CD1c-positive myeloid dendritic cell (primary cell): ENCODE data around the gene TP53AIP1.

Source experiments
- DNase-seq: peaks from one replicate; pipeline ENCODE4 v3.0.0-alpha.2; 2016; ENCODE audit errors: extremely low spot score

TP53AIP1 gene

DNA sequence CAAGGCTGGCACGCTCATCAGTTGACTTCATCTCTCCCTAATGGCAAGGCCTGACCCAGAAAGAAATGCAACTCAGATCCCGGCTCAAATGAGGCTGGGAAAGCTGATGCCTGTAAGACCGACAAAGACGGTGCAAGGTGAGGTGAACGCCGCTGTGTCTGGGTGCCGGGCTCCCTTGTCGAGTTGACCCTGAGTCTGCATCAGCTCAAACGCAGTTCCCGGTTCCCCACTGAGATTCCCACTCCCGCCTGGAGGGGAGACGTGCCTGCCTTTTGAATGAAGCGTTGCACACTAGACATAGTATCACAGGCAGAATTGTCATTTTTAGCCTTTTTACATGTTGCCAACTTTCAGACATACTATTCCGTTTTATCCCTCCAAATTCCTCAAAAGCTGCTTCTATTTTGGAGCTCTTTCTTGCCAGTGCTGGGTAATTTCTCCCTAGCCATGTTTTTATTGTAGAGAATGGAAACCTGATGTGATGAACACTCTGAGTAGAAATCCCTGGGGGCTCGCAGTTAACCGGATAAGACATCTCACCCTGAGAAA is 831 bp upstream of the TP53AIP1 start:
- DNase-seq: no peak

- no peak for DNase-seq
These were observed 429 bp downstream of the TP53AIP1 start for GRCh38 chr11:128942272-128942612.

GRCh38 chr11:128941573-128942271 is 949 bp downstream of the TP53AIP1 start:
- no peak for DNase-seq

GRCh38 chr11:128941110-128941509 is 1.6 kb downstream of the TP53AIP1 start:
- peak; percentile 31 for DNase-seq

GRCh38 chr11:128940603-128941002 is 2.1 kb downstream of the TP53AIP1 start:
- DNase-seq: no peak

- no peak for DNase-seq
These were observed 2.5 kb downstream of the TP53AIP1 start for GRCh38 chr11:128940156-128940555.

GRCh38 chr11:128939591-128939990 is 3.1 kb downstream of the TP53AIP1 start:
- DNase-seq: no peak

DNA sequence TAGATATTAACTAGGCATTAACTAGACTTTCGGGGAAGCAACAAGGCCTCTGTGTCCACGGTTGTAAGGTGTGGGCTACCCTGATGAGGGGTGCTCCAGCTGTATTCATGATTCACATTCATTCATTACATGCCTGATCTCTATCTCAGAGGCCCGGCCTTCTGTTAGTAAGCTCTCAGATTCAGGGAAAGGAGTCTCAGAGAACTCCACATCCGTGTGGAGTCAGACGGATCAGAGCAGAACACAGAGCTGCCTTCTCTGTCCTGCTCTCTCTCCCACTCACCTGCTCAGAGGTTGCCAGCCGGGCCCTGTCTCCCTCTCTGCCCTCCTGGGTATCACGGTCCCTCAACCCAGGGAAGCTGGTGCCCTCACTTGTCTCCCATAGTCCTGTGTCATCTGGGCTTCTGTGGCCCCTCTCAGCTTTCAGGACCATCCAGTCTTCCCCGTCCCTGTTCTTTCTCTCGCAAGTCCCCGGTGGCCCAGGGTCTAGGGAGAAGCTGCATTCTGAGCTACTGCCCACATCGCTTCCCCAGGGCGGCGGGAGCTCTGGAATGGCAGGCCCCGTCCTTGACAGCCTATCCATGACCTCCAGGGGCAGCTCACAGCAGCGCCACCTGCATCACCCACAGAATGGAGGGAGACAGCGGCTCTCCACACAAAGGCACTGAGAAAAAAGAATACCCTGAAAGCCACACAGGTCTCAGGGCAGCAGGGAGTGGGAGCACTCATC is 4.3 kb downstream of the TP53AIP1 start:
- no peak for DNase-seq

DNA sequence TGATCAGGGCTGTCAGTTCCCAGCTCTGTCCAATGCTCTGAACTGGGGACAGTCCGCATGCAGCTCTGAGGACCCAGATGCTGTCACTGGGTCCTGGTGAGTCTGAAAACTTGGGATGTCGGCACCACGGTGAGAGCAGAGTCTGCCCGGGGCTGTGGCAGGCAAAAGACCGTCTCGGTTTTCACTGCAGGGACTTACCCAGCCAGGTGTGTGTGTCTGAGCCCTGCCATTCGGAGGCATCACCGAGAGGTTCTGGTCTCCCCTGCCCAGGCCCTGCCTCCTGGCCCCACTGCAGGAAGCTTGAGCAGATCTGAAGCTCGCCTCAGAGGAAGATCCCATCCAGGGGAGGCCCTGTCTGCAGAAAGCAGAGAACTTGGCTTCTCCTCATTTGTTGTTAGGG is 5.2 kb downstream of the TP53AIP1 start:
- DNase-seq: no peak

GRCh38 chr11:128936606-128937251 is 5.9 kb downstream of the TP53AIP1 start:
- DNase-seq: no peak

DNA sequence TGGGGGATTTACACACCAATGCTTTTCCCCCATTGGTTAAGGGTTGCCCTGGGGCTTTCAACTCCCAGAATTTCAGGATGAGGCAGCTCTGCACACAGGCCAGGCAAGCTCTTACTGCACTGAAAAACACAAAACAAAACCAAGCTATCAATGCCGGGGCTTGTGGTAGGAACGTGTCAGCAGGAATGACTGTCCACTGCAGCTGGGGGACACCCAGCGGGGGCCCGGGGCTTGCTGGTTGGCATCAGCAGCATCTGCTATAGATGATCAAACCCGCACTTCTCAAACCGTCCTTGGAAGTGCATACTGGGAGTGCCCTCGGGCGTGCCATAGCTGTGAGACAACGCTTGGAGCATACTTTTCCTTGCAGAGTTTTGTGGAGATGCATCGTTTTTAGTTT is 7.7 kb downstream of the TP53AIP1 start:
- DNase-seq: no peak

DNA sequence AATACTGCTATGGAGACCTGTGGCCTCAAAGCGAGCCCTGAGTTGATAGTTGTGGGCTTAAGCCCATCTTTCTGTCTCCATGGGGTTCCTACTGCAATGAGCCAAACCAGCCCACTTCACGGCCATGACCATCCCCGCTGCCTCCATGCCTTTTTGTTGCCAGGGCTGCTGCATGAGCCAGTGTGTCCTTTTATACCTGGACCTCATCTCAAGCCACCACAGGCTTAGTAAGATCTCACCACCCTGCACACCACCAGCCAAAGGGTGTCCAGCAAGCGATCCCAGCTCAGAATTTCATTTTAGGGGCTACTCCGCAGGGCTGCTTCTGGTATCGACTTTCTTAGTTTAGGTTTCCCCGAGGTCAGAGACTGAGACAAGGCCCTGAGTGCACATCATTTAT is 8.3 kb downstream of the TP53AIP1 start:
- no peak for DNase-seq

GRCh38 chr11:128933481-128934178 is 9.0 kb downstream of the TP53AIP1 start:
- DNase-seq: no peak

- no peak for DNase-seq
These were observed 11.0 kb downstream of the TP53AIP1 start for GRCh38 chr11:128931668-128932067.

GRCh38 chr11:128931066-128931465 is 11.6 kb downstream of the TP53AIP1 start:
- DNase-seq: no peak

DNA sequence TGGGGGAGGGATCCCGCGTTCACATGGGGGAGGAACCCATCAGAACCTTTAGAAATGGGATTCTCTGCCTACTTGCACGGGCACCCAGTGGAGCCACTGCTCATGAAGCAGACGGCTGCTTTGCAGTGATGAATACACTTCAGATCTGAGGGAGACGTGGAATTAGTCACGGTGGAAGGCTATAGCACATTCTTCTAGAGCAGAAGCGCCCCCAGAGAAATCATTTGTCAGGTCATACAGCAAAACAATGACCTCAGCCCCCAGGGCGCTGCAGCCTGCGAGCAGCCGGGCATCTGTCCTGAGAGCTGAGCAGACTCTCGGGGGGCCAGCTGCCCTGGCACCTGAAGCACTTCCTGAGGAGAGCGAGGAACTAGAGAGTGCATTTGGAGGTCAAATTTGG is 12.7 kb downstream of the TP53AIP1 start:
- DNase-seq: no peak

DNA sequence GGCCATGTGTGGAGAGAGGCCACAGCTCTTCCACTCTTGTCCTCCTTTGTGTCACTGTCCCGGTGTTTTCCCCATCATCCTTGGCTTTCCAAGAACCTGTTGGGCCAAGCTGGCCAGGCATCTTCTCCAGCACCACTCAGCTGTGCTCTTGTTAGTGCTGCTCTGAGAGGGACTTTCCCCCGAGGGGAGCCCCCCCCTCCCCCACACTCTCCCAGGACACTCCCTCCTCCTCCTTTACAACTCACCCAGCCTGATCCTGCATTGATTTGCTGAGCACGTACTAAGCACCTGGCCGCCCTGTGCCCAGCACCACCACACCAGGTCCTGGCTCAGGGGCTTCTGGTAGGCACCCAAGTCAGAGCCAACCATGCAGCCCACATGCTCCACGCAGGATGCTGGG is 13.2 kb downstream of the TP53AIP1 start:
- no peak for DNase-seq

DNA sequence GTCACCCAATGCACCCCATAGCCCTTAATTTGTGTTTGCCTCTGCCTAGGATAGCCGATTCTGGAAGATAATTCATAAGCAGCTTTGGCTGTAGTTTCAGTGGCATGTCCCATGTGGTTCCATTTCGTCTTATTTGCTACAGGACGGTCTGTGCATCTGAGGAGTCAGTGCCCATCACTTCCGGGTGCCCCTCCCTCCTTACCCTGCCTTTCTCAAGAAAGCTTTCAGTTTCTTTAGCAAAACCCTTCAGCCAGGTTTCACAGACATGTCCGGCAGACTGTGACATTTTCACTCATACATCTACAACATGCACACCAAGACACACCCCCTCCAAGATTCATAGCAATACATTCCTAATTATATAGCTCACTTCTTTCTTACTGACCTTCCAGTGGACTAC is 14.3 kb downstream of the TP53AIP1 start:
- DNase-seq: no peak

- DNase-seq: no peak
These were observed 14.9 kb downstream of the TP53AIP1 start for GRCh38 chr11:128927683-128928336.

- DNase-seq: no peak
These were observed 15.6 kb downstream of the TP53AIP1 start for GRCh38 chr11:128927108-128927461.

- DNase-seq: no peak
These were observed 16.1 kb downstream of the TP53AIP1 start for GRCh38 chr11:128926437-128927107.
